Activated CD8-positive, alpha-beta memory T cell treated with anti-CD3 and anti-CD28 coated beads for 4 hours (primary cell): Measurements from ENCODE around the gene DGCR2.

Experiments used
- DNase-seq, 2 donors: peaks; one replicate each; pipeline ENCODE4 v3.0.0-alpha.2; 2020; ENCODE audit warnings: low read depth in 2 of 2

Gene DGCR2

GRCh38 chr22:19127329-19128008, 5.3 kb upstream of the DGCR2 start:
- DNase-seq, result no peak

- no peak for DNase-seq
These were observed 4.4 kb upstream of the DGCR2 start for GRCh38 chr22:19126309-19127273.

- DNase-seq, result no peak
These were observed 3.5 kb upstream of the DGCR2 start for GRCh38 chr22:19125474-19126308.

GRCh38 chr22:19125011-19125410, 2.8 kb upstream of the DGCR2 start:
- no peak for DNase-seq

GRCh38 chr22:19124377-19124776, 2.2 kb upstream of the DGCR2 start:
- no peak for DNase-seq

- no peak for DNase-seq
These were observed 1.7 kb upstream of the DGCR2 start for GRCh38 chr22:19123936-19124335.

GRCh38 chr22:19122752-19123492, 710 bp upstream of the DGCR2 start:
- no peak for DNase-seq

GRCh38 chr22:19121631-19122142, 525 bp downstream of the DGCR2 start:
- no peak for DNase-seq

- no peak for DNase-seq
These were observed 1.2 kb downstream of the DGCR2 start for GRCh38 chr22:19120829-19121630.

- DNase-seq, result no peak
These were observed 2.3 kb downstream of the DGCR2 start for GRCh38 chr22:19119949-19120348.

- DNase-seq, result no peak
These were observed 3.8 kb downstream of the DGCR2 start for GRCh38 chr22:19118329-19118880.

- no peak for DNase-seq
These were observed 5.1 kb downstream of the DGCR2 start for GRCh38 chr22:19117111-19117512.

- DNase-seq, result no peak
These were observed 6.6 kb downstream of the DGCR2 start for GRCh38 chr22:19115628-19116027.

GRCh38 chr22:19114984-19115552, 7.1 kb downstream of the DGCR2 start:
- no peak for DNase-seq

- no peak for DNase-seq
These were observed 8.8 kb downstream of the DGCR2 start for GRCh38 chr22:19113429-19113828.

GRCh38 chr22:19111584-19111983, 10.6 kb downstream of the DGCR2 start:
- no peak for DNase-seq

GRCh38 chr22:19111140-19111539, 11.1 kb downstream of the DGCR2 start:
- no peak for DNase-seq

- no peak for DNase-seq
These were observed 11.6 kb downstream of the DGCR2 start for GRCh38 chr22:19110646-19111045.

GRCh38 chr22:19110064-19110458, 12.2 kb downstream of the DGCR2 start:
- no peak for DNase-seq
